Type B pancreatic cell (in vitro differentiated cells): Measurements from ENCODE around the gene ELL2. TPM values are rescaled to one million over a fixed set of nuclear protein-coding genes. Genes with fewer than 3 reads are reported as not detected.

ENCODE experiments used
- DNase-seq: peaks from one replicate; pipeline ENCODE4 v3.0.0; 2021; ENCODE audit warnings: mixed read lengths; ENCODE audit not compliant: unreplicated experiment; ENCODE audit errors: extremely low spot score
- H3K27ac Mint-ChIP-seq: 2 replicates; pipeline ENCODE4 v1.8.0; 2021; ENCODE audit warnings: mild to moderate bottlenecking, mixed read lengths
- H3K27me3 Mint-ChIP-seq: 2 replicates; pipeline ENCODE4 v1.8.0; 2021; ENCODE audit warnings: mixed read lengths
- H3K36me3 Mint-ChIP-seq: 2 replicates; pipeline ENCODE4 v1.8.0; 2021; ENCODE audit warnings: mixed read lengths
- H3K4me1 Mint-ChIP-seq: one replicate; pipeline ENCODE4 v1.8.0; 2021; ENCODE audit warnings: mixed read lengths; ENCODE audit not compliant: unreplicated experiment
- H3K4me3 Mint-ChIP-seq: 2 replicates; pipeline ENCODE4 v1.8.0; 2021; ENCODE audit warnings: mild to moderate bottlenecking, mixed read lengths
- H3K9me3 Mint-ChIP-seq: 2 replicates; pipeline ENCODE4 v1.8.0; 2021; ENCODE audit warnings: mixed read lengths
- total RNA-seq: library from RNA; stranded (reverse); gene quantifications from 2 replicates; pipeline ENCODE4 v1.2.1, GENCODE V29; 2021; ENCODE audit warnings: low replicate concordance
- TF ChIP-seq, protein P1 (sequence below): fragments of 200-600 bp; sonication (generic); conservative IDR thresholded peaks from 2 replicates; pipeline ENCODE4 v1.5.0; 2021; ENCODE audit warnings: antibody characterized with exemption, mild to moderate bottlenecking

ELL2 gene
- total RNA-seq, 1 donor from 2014 or later = 33.9 TPM

DNA sequence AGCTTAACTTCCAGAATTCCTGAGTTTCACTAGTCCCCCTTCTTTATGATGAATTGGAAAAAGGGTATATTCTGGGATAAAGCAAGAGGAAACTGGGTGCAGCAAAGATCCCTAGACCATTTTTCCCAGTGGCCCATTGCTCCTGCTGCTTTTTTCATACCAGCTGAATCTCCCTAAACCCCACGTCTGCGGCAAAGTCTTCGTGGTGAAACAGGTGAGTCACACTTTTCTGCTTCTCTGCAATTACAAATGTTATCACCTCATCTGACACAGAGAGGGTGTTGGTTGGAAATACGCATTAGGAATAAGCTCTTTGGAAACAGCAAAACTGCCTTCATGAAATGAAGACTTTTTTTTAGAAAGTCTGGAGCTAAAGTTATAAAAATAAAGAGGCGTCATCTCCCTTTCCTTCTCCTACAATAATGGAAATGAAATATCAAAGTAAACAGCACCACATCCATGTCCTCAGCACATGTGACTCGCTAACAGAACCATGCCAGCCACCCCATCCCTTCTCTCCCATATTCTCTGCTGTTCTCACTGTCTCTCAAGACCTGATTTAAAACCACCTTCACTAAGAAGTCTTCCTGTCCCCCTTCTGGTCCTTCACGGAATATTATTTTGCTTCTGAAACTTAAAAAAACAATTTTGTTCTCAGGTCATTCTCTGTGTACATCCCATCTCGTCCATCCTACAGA lies 99.6 kb downstream of the ELL2 start:
- Mint-ChIP-seq H3K27me3 (no peaks in the 10 kb centered on the region), H3K4me3 (peak overlapping the region; percentile 16), H3K4me1 (peaks cover 55% of the 10 kb centered on the region), H3K36me3 (no peaks in the 10 kb centered on the region), H3K27ac (peak overlapping the region; percentile 66), H3K9me3 (no peaks in the 10 kb centered on the region)
- TF ChIP-seq, protein P1, sequence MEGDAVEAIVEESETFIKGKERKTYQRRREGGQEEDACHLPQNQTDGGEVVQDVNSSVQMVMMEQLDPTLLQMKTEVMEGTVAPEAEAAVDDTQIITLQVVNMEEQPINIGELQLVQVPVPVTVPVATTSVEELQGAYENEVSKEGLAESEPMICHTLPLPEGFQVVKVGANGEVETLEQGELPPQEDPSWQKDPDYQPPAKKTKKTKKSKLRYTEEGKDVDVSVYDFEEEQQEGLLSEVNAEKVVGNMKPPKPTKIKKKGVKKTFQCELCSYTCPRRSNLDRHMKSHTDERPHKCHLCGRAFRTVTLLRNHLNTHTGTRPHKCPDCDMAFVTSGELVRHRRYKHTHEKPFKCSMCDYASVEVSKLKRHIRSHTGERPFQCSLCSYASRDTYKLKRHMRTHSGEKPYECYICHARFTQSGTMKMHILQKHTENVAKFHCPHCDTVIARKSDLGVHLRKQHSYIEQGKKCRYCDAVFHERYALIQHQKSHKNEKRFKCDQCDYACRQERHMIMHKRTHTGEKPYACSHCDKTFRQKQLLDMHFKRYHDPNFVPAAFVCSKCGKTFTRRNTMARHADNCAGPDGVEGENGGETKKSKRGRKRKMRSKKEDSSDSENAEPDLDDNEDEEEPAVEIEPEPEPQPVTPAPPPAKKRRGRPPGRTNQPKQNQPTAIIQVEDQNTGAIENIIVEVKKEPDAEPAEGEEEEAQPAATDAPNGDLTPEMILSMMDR = peak; percentile 37
- no peak for DNase-seq

- H3K27me3 Mint-ChIP-seq = no peaks in the 10 kb centered on the region
- H3K9me3 Mint-ChIP-seq = no peaks in the 10 kb centered on the region
- H3K4me1 Mint-ChIP-seq = peaks cover 55% of the 10 kb centered on the region
- no peaks in the 10 kb centered on the region for H3K36me3 Mint-ChIP-seq
- TF ChIP-seq, protein P1 = no peak
- H3K27ac Mint-ChIP-seq = peak overlapping the region; percentile 66
- H3K4me3 Mint-ChIP-seq = peak overlapping the region; percentile 13
- DNase-seq = no peak
These were observed 100.3 kb downstream of the ELL2 start for GRCh38 chr5:95861221-95861863.

- Mint-ChIP-seq H3K9me3 (no peaks in the 10 kb centered on the region), H3K4me3 (no peak overlapping the region), H3K27me3 (no peaks in the 10 kb centered on the region), H3K36me3 (no peaks in the 10 kb centered on the region), H3K27ac (no peak overlapping the region), H3K4me1 (peaks cover 48% of the 10 kb centered on the region)
- no peak for DNase-seq
- TF ChIP-seq, protein P1 = no peak
These were observed 102.0 kb downstream of the ELL2 start for GRCh38 chr5:95859661-95860060.

DNA sequence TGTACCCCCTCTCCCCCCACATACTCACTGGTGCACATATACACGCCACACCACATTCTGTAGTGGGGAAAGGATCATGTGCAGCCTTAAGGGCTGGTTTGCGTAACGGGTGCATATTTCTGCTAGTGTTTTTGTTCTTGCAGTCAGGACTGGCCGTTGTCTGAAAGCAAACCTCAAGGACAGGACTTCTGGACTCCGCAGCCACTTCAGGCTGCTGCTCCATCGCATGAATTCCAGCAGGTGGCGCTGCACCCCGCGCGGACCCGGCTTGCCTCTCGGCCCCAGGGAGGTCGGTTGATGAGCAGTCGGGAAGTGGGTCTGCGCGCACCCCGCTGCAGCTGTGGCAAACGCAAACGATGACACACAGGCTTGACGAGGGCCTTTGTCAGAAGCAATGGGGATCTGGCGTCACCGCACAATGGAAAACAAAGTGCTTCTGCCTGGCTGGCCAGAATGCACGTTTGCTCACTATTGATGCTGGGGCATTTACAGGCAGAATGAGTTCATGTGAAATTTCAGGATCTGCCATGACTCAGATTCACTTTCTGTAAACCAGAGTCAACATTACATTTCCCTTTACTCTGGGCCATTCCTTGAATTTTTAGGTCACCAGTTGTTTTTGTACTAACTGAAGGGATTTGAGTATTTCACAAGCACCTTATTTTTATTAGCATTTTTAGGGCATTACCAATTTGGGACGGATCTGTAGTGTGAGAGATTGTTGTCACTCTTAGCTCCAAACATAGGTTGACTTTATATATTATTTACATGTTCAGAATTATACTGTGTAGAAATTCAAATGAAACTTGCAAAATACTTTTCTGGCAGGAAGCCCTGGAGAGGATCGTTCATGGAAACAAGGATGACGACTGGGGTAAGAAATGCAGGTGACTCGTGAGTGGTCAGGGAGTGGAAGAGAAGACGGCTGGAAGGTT lies 102.7 kb downstream of the ELL2 start:
- TF ChIP-seq, protein P1 = peak; percentile 99
- Mint-ChIP-seq H3K9me3 (no peaks in the 10 kb centered on the region), H3K27me3 (no peaks in the 10 kb centered on the region), H3K27ac (peak overlapping the region; percentile 63), H3K4me1 (peaks cover 48% of the 10 kb centered on the region), H3K36me3 (no peaks in the 10 kb centered on the region), H3K4me3 (peak overlapping the region; percentile 82)
- peak; percentile 93 for DNase-seq

DNA sequence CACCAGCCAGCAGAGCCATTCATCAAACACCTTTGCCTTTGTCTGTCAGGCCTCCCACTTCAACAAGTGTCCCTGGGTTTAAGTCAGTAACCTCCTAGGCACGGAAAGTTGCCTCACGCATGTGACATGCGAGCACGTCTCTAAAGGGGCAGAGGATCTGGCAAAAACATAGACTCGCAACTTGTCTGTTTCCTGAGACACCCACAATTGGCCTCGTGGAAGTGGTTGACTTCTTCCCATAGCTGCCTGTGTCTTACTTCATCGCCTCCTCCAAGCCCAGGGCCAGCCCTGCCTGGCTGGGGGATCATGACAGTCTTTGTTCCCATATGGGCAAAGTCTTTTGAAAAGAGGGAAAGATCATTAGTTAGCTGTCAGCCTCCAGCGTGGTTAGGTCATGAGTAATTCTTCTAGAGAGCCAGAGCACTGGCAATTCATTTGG lies 103.6 kb downstream of the ELL2 start:
- no peaks in the 10 kb centered on the region for H3K27me3 Mint-ChIP-seq
- DNase-seq = no peak
- peaks cover 43% of the 10 kb centered on the region for H3K4me1 Mint-ChIP-seq
- H3K4me3 Mint-ChIP-seq = peak overlapping the region; percentile 82
- H3K36me3 Mint-ChIP-seq = no peaks in the 10 kb centered on the region
- no peaks in the 10 kb centered on the region for H3K9me3 Mint-ChIP-seq
- H3K27ac Mint-ChIP-seq = peak overlapping the region; percentile 63
- TF ChIP-seq, protein P1 = no peak
